Activated naive CD8-positive, alpha-beta T cell treated with anti-CD3 and anti-CD28 coated beads, Interleukin-2, amount 10 ng/mL, durations not matched to agents 7 days and 5 days (primary cell): ENCODE data around the gene ARRB2. TPM values are rescaled to one million over a fixed set of nuclear protein-coding genes. Genes with fewer than 3 reads are reported as not detected.

Source experiments
- ATAC-seq: fragments of 150-1000 bp; cut with Tn5 transposase; one replicate; pipeline ENCODE4 v1.10.0; 2021; ENCODE audit warnings: low read depth, moderate library complexity
- POLR2A ChIA-PET: fragments of 350-600 bp; sonication (Branson Sonifier 250); formaldehyde crosslinking; loops from one replicate; lab custom pipeline; 2021; ENCODE audit warnings: antibody characterized with exemption; lab: Charles Lee
- DNase-seq: peaks from one replicate; pipeline ENCODE4 v3.0.0; 2021
- H3K27ac Mint-ChIP-seq: one replicate; pipeline ENCODE4 v1.8.0; 2022; ENCODE audit warnings: mild to moderate bottlenecking, mixed read lengths
- H3K27me3 Mint-ChIP-seq: one replicate; pipeline ENCODE4 v1.8.0; 2022; ENCODE audit warnings: mild to moderate bottlenecking, moderate library complexity, mixed read lengths
- H3K36me3 Mint-ChIP-seq: one replicate; pipeline ENCODE4 v1.8.0; 2021; ENCODE audit warnings: mild to moderate bottlenecking, mixed read lengths
- H3K4me1 Mint-ChIP-seq: one replicate; pipeline ENCODE4 v1.8.0; 2021; ENCODE audit warnings: mixed read lengths
- H3K4me3 Mint-ChIP-seq: one replicate; pipeline ENCODE4 v1.8.0; 2022; ENCODE audit warnings: mild to moderate bottlenecking, moderate library complexity, mixed read lengths
- H3K9me3 Mint-ChIP-seq: one replicate; pipeline ENCODE4 v1.8.0; 2021; ENCODE audit warnings: mixed read lengths
- total RNA-seq, 2 experiments: library from RNA; stranded (reverse); gene quantifications; one replicate each; pipeline ENCODE4 v1.2.3, GENCODE V29; 2021

Gene ARRB2
- total RNA-seq, 2 experiments from 2014 or later: 325 to 330 TPM

DNA sequence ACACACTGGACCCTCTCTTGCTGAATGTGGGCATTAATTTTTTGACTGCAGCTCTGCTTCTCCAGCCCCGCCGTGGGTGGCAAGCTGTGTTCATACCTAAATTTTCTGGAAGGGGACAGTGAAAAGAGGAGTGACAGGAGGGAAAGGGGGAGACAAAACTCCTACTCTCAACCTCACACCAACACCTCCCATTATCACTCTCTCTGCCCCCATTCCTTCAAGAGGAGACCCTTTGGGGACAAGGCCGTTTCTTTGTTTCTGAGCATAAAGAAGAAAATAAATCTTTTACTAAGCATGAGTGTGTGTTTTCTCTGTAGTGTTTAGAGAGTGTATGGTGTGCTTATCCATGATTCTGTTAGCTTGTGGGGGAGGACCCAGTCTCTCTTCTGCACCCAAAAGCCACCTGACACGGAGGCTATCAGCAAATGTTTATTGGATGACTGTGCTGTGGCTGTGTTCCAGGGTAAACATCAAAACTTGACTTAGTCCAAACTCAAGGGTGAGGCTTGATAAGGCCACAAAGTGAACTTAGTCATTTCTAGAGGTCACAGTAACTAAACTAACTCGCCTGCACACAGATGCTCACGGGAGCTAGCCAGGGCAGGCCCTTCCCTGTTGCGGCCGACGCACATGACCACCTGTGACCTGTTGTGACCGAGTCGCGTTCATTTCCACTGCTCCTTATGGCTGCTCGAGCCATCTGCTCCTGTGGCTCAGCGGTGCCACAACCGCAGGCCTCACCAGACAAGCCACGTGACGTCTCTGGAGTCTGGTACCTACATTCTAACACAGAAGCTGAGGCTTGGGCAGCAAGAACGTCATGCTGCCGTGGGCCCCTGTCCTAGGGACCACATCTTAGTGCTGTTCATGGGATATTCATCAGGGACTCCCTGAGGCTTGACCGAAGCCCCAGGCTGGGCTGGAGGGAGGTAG is 11.0 kb downstream of the ARRB2 start:
- H3K4me1 Mint-ChIP-seq: peaks cover 22% of the 10 kb centered on the region

DNA sequence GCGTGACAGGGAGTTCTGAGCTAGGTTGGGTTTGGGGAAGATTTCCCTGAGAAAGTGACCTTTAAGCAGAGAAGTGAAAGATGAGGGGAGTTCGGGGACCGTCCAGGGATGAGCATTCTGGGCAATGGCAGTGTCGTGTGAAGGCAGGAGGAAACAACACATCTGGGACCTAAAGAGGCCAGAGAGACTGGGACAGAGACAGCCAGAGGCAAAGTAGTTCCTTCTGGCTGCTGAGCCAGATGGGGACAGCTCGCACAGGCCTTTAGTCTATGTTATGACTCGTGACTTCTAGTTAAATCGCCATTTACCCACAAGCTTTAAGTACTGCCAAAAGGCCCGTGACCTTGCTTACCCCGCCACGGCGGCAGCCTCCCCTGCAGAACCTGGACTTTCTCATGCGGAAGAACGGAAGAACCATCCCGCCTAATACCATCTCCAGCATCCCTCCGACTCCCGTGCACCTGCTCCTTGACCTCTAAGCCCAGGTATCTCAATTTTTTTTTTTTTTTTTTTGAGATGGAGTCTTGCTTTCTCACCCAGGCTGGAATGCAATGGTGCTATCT is 12.3 kb downstream of the ARRB2 start:
- ATAC-seq (no peak), DNase-seq (no peak)
- Mint-ChIP-seq H3K4me1 (peaks cover 12% of the 10 kb centered on the region), H3K9me3 (no peaks in the 10 kb centered on the region), H3K4me3 (no peak overlapping the region), H3K36me3 (peaks cover 32% of the 10 kb centered on the region), H3K27ac (no peak overlapping the region), H3K27me3 (peaks cover 3% of the 10 kb centered on the region)
- POLR2A ChIA-PET: interaction anchor here (1.2 to 2.4 kb wide), 2 partner anchors 8 to 12 kb away, joined by 5 to 8 read pairs; partner anchors contain the start of gene ARRB2

More for the DNA sequence above, 11.0 kb downstream of the ARRB2 start:
- Mint-ChIP-seq H3K9me3 (no peaks in the 10 kb centered on the region), H3K4me3 (no peak overlapping the region), H3K27me3 (peaks cover 3% of the 10 kb centered on the region), H3K27ac (peak overlapping the region; percentile 28), H3K36me3 (peaks cover 36% of the 10 kb centered on the region)
- ATAC-seq (peak; percentile 27), DNase-seq (peak; percentile 32)
- POLR2A ChIA-PET: interaction anchor here (0.7 to 2.4 kb wide), 3 partner anchors 9 to 231 kb away, joined by 3 to 8 read pairs (median 5); partner anchors contain the start of gene ARRB2

DNA sequence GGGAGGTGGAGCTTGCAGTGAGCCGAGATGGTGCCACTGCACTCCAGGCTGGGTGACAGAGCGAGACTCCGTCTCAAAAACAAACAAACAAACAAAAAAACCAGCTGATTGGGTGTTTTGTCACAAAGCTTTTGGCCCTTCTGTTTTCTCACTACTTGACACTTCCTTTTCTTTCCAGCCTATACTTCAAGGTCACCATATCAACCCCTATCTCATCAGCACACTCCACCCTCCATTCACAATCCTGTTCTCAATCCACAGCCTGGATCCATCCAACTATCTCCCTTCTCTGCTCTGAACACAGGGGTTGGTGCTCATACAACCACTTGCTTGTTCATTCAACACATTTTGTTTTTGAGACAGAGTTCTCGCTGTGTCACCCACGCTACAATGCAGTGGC is 14.2 kb downstream of the ARRB2 start:
- peaks cover 3% of the 10 kb centered on the region for H3K27me3 Mint-ChIP-seq
- peaks cover 15% of the 10 kb centered on the region for H3K4me1 Mint-ChIP-seq
- POLR2A ChIA-PET: interaction anchor here (0.6 to 1.5 kb wide), 4 partner anchors 10 to 385 kb away, joined by 3 to 6 read pairs (median 3); no protein-coding TSS in a partner anchor
- no peak for DNase-seq
- H3K27ac Mint-ChIP-seq: peak overlapping the region; percentile 40
- H3K9me3 Mint-ChIP-seq: no peaks in the 10 kb centered on the region
- peaks cover 21% of the 10 kb centered on the region for H3K36me3 Mint-ChIP-seq
- H3K4me3 Mint-ChIP-seq: no peak overlapping the region
- ATAC-seq: no peak

DNA sequence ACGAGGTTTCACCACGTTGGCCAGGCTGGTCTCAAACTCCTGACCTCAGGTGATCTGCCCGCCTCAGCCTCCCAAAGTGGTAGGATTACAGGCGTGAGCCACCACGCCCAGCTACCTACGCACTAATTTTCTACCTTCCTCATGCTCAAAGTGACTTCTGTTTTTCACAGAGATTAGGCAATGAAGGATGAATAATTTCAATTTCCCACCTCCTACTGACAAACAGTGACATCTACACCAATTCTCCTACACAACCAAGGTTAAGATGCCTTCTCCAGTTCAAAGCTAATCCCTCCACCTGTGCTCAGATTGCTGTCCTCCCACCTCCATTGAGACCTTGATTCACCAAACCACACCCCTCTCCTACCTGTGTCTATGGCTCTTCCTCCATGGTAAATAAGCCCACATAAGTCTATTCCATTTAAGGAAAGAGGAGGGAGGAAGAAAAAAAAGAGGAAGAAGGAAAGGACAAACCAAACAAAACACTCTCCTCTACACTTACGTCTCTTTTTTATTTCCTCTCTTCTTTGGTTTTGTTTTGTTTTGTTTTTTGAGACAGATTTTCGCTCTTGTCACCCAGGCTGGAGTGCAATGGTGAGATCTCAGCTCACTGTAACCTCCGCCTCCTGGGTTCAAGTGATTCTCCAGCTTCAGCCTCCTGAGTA is 15.3 kb downstream of the ARRB2 start:
- Mint-ChIP-seq H3K4me3 (no peak overlapping the region), H3K36me3 (peaks cover 20% of the 10 kb centered on the region), H3K4me1 (peaks cover 18% of the 10 kb centered on the region), H3K9me3 (no peaks in the 10 kb centered on the region), H3K27ac (no peak overlapping the region), H3K27me3 (peaks cover 3% of the 10 kb centered on the region)
- DNase-seq: no peak
- no peak for ATAC-seq
- POLR2A ChIA-PET: no interaction called here

GRCh38 chr17:4728124-4728523 is 17.7 kb downstream of the ARRB2 start:
- Mint-ChIP-seq H3K9me3 (no peaks in the 10 kb centered on the region), H3K4me3 (no peak overlapping the region), H3K4me1 (peaks cover 21% of the 10 kb centered on the region), H3K27me3 (peaks cover 3% of the 10 kb centered on the region), H3K36me3 (peaks cover 5% of the 10 kb centered on the region), H3K27ac (peak overlapping the region; percentile 38)
- POLR2A ChIA-PET: interaction anchor here (0.6 kb wide), 1 partner anchor 585 kb away, joined by 3 read pairs; the partner anchor contains the start of genes CYB5D2 and ZZEF1
- ATAC-seq (no peak), DNase-seq (no peak)

DNA sequence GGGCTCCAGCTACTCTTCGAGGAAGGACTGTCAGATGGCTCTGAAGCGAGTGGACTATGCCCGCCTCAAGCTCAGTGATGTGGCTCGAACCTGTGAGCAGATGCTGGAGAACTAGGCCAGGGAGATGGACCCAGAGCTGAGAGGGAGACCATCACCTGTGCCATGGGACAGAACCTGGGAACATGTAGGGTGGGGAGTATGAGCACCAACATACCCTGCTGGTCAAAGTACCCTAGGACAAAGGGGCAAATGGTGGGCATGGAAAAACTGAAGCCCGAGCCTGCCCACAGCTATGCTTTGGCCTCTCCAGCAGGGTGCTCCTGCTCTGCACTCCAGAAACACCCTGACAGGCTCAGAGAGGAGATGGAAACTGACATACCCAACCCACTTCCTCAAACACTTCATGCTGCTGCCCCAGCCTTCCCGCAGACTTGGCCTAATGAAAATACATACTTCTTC is 22.7 kb downstream of the ARRB2 start:
- ATAC-seq (no peak), DNase-seq (no peak)
- Mint-ChIP-seq H3K9me3 (no peaks in the 10 kb centered on the region), H3K36me3 (no peaks in the 10 kb centered on the region), H3K27me3 (peaks cover 11% of the 10 kb centered on the region), H3K27ac (peak overlapping the region; percentile 12), H3K4me1 (peaks cover 23% of the 10 kb centered on the region), H3K4me3 (peak overlapping the region; percentile 42)
- POLR2A ChIA-PET: interaction anchor here (1.3 kb wide), 2 partner anchors 57 to 63 kb away, joined by 3 to 4 read pairs; partner anchors contain the start of gene PSMB6

GRCh38 chr17:4734857-4735475 is 24.5 kb downstream of the ARRB2 start:
- POLR2A ChIA-PET: interaction anchor here (1.4 kb wide), 1 partner anchor 20 kb away, joined by 3 read pairs; no protein-coding TSS in a partner anchor
- Mint-ChIP-seq H3K27me3 (peaks cover 21% of the 10 kb centered on the region), H3K9me3 (no peaks in the 10 kb centered on the region), H3K27ac (no peak overlapping the region), H3K36me3 (no peaks in the 10 kb centered on the region), H3K4me3 (no peak overlapping the region), H3K4me1 (peaks cover 24% of the 10 kb centered on the region)
- ATAC-seq (no peak), DNase-seq (no peak)

- Mint-ChIP-seq H3K27ac (no peak overlapping the region), H3K27me3 (peaks cover 31% of the 10 kb centered on the region), H3K4me3 (no peak overlapping the region), H3K36me3 (no peaks in the 10 kb centered on the region), H3K4me1 (peaks cover 26% of the 10 kb centered on the region), H3K9me3 (no peaks in the 10 kb centered on the region)
- DNase-seq (no peak), ATAC-seq (no peak)
- POLR2A ChIA-PET: interaction anchor here (0.8 to 1.4 kb wide), 2 partner anchors 21 to 26 kb away, joined by 3 read pairs; partner anchors contain the start of gene ARRB2
These were observed 25.6 kb downstream of the ARRB2 start for GRCh38 chr17:4735876-4736651.

- H3K4me3 Mint-ChIP-seq: peak overlapping the region; percentile 72
- H3K27me3 Mint-ChIP-seq: peaks cover 37% of the 10 kb centered on the region
- ATAC-seq (peak; percentile 24), DNase-seq (no peak)
- no peaks in the 10 kb centered on the region for H3K9me3 Mint-ChIP-seq
- no peak overlapping the region for H3K27ac Mint-ChIP-seq
- POLR2A ChIA-PET: interaction anchor here (1.0 to 1.9 kb wide), 2 partner anchors 17 to 23 kb away, joined by 4 to 5 read pairs; no protein-coding TSS in a partner anchor
- H3K4me1 Mint-ChIP-seq: peaks cover 18% of the 10 kb centered on the region
- no peaks in the 10 kb centered on the region for H3K36me3 Mint-ChIP-seq
These were observed 28.0 kb downstream of the ARRB2 start for GRCh38 chr17:4738136-4739121.

GRCh38 chr17:4739122-4740024 is 28.9 kb downstream of the ARRB2 start, which contains the start of the genes CXCL16 and ZMYND15:
CXCL16 (minus strand) TSS chr17:4739928; CDS start chr17:4739339, 589 bp downstream.
ZMYND15 (plus strand) TSS chr17:4739833; CDS start chr17:4740549, 716 bp downstream.
- DNase-seq: peak; percentile 73
- Mint-ChIP-seq H3K9me3 (no peaks in the 10 kb centered on the region), H3K4me3 (peak within 1 kb of the TSS; percentile 79), H3K36me3 (no peaks in the 10 kb centered on the region), H3K27me3 (peaks cover 37% of the 10 kb centered on the region), H3K27ac (peak within 1 kb of the TSS; percentile 31), H3K4me1 (peaks cover 16% of the 10 kb centered on the region)
- POLR2A ChIA-PET: interaction anchor here (0.7 to 1.9 kb wide), 2 partner anchors 24 to 32 kb away, joined by 3 to 5 read pairs; no protein-coding TSS in a partner anchor
- ATAC-seq: peak; percentile 69
